ENCODE measurements around the gene TMEM176B. TPM values are rescaled to one million over a fixed set of nuclear protein-coding genes. Genes with fewer than 3 reads are reported as not detected.

The TMEM176B gene
- total RNA-seq, 2 experiments from 2014 or later, result not detected

GRCh38 chr7:150769768-150770167, 30.4 kb downstream of the TMEM176B start:
- Histone ChIP-seq H3K27ac (ENCODE audit: low read depth in 1 of 2, low read length in 2 of 2) (no peak overlapping the region), H3K4me3 (ENCODE audit: low read length) (no peak overlapping the region), H3K4me1 (ENCODE audit: insufficient read depth, low read length) (no peaks in the 10 kb centered on the region), H3K36me3 (ENCODE audit: insufficient read depth, low read length) (no peaks in the 10 kb centered on the region), H3K27me3 (ENCODE audit: control insufficient read depth in 1 of 2, insufficient read depth in 2 of 2, low read length in 2 of 2) (no peaks in the 10 kb centered on the region), H3K9me3 (ENCODE audit: control insufficient read depth in 1 of 2, insufficient read depth in 1 of 2, low read length in 2 of 2) (peaks cover 0 to 4% of the 10 kb centered on the region in 2 experiments)
- ATAC-seq (ENCODE audit: poor library complexity) (no peak), DNase-seq (no peak)
- intact Hi-C loops (cut with DNase I, micrococcal nuclease), result loop anchor here in 1 of 2 experiments (10.0 kb wide), 1 partner anchor 485 kb away; no protein-coding TSS in a partner anchor
- Mint-ChIP-seq H3K36me3 (ENCODE audit: low read depth) (no peaks in the 10 kb centered on the region), H3K4me1 (ENCODE audit: low read depth) (no peaks in the 10 kb centered on the region), H3K4me3 (no peak overlapping the region), H3K27ac (no peak overlapping the region), H3K9me3 (peaks cover 2% of the 10 kb centered on the region), H3K27me3 (no peaks in the 10 kb centered on the region)
- POLR2A ChIA-PET, result no interaction called here
- CTCF ChIA-PET, result interaction anchor here (2.8 kb wide), 1 partner anchor 9 kb away, joined by 11 read pairs; no protein-coding TSS in a partner anchor
- TF ChIP-seq CTCF (IDR thresholded peaks at IDR 0.05), result no peak

GRCh38 chr7:150766334-150766709, 33.8 kb downstream of the TMEM176B start:
- CTCF ChIA-PET, result interaction anchor here (1.5 kb wide), 1 partner anchor 12 kb away, joined by 4 read pairs; no protein-coding TSS in a partner anchor
- H3K27ac ChIP-seq (ENCODE audit: low read depth in 1 of 2, low read length in 2 of 2), result no peak overlapping the region
- TF ChIP-seq CTCF (IDR thresholded peaks at IDR 0.05), result no peak
- no peak for DNase-seq
- Mint-ChIP-seq H3K4me1 (ENCODE audit: low read depth) (no peaks in the 10 kb centered on the region), H3K27me3 (no peaks in the 10 kb centered on the region), H3K9me3 (no peaks in the 10 kb centered on the region), H3K4me3 (no peak overlapping the region), H3K36me3 (ENCODE audit: low read depth) (no peaks in the 10 kb centered on the region), H3K27ac (no peak overlapping the region)
- POLR2A ChIA-PET, result no interaction called here
- no peaks in the 10 kb centered on the region for H3K36me3 ChIP-seq (ENCODE audit: insufficient read depth, low read length)
- no peaks in the 10 kb centered on the region for H3K4me1 ChIP-seq (ENCODE audit: insufficient read depth, low read length)
- no peak for ATAC-seq (ENCODE audit: poor library complexity)
- H3K27me3 ChIP-seq (ENCODE audit: control insufficient read depth in 1 of 2, insufficient read depth in 2 of 2, low read length in 2 of 2), result no peaks in the 10 kb centered on the region
- no peaks in the 10 kb centered on the region for H3K9me3 ChIP-seq (ENCODE audit: control insufficient read depth in 1 of 2, insufficient read depth in 1 of 2, low read length in 2 of 2)
- intact Hi-C loops (cut with DNase I, micrococcal nuclease), result no loop called here
- no peak overlapping the region for H3K4me3 ChIP-seq (ENCODE audit: low read length)

GRCh38 chr7:150759479-150759878, 40.7 kb downstream of the TMEM176B start:
- Mint-ChIP-seq H3K36me3 (ENCODE audit: low read depth) (peaks cover 7% of the 10 kb centered on the region), H3K4me1 (ENCODE audit: low read depth) (peaks cover 32% of the 10 kb centered on the region), H3K27me3 (peaks cover 5% of the 10 kb centered on the region), H3K9me3 (peaks cover 2% of the 10 kb centered on the region), H3K27ac (no peak overlapping the region), H3K4me3 (no peak overlapping the region)
- Histone ChIP-seq H3K4me3 (ENCODE audit: low read length) (no peak overlapping the region), H3K9me3 (ENCODE audit: control insufficient read depth in 1 of 2, insufficient read depth in 1 of 2, low read length in 2 of 2) (no peaks in the 10 kb centered on the region), H3K4me1 (ENCODE audit: insufficient read depth, low read length) (peaks cover 18% of the 10 kb centered on the region), H3K27ac (ENCODE audit: low read depth in 1 of 2, low read length in 2 of 2) (no peak overlapping the region), H3K36me3 (ENCODE audit: insufficient read depth, low read length) (no peaks in the 10 kb centered on the region), H3K27me3 (ENCODE audit: control insufficient read depth in 1 of 2, insufficient read depth in 2 of 2, low read length in 2 of 2) (no peaks in the 10 kb centered on the region)
- DNase-seq (no peak), ATAC-seq (ENCODE audit: poor library complexity) (no peak)
- no peak for TF ChIP-seq CTCF (IDR thresholded peaks at IDR 0.05)
- ChIA-PET CTCF (interaction anchor here (0.7 to 2.2 kb wide), 3 partner anchors 19 to 311 kb away, joined by 3 to 6 read pairs (median 4); partner anchors contain the start of gene GIMAP5), POLR2A (interaction anchor here (0.9 to 1.3 kb wide), 5 partner anchors 15 to 311 kb away, joined by 3 to 5 read pairs (median 4); partner anchors contain the start of gene GIMAP1)
- intact Hi-C loops (cut with DNase I, micrococcal nuclease), result loop anchor here (5.0 to 10.0 kb wide), 4 partner anchors 42 to 405 kb away; partner anchors contain the start of genes GIMAP1 (in 1 of the 2) and GIMAP2 (in 1 of the 2)
